GM12892 (cell line): ENCODE data around the gene CPEB4.

Experiments
- POLR2A ChIP-seq: IDR thresholded peaks from 2 replicates; pipeline ENCODE4 v1.6.1; 2011; ENCODE audit warnings: low read depth, low read length, control low read depth
- POLR2AphosphoS5 ChIP-seq: IDR thresholded peaks from 2 replicates; pipeline ENCODE4 v1.6.1; 2011; ENCODE audit warnings: low read depth, low read length, control low read depth

DNA sequence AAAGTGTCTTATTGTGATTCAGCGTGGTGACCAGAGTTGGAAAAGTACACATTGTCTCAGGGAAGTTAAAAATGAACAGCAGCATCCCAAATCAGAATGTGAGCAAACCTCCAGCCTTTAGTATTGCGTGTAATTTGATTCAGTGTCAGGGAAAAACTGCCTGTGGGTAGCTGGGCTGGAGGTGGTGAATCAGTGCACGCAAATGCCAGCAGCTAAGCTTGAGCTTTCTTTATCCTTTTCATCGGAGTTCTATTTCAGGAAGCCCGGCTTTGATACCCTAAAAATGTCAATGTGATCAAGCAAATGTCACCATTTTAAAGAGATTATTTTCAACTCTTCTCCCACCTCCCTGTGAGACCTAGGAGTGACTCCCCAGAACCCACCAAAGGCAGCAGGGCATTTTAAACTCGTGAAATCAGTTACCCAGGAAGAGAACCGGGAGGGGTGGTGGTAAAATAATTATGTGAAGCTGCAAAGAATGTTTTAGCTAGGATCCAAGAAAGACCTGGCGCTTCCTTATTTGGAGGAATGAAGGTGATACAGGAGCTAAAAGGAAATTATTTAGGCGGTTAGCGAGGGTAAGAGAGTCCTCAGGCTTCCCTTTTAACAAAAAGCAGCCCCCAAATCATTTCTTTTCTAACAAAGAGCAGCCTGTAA is 75.2 kb downstream of the CPEB4 start:
- TF ChIP-seq POLR2A (no peak), POLR2AphosphoS5 (0 out of 2 replicates have a peak, but pooled peaks have one; percentile 5)
